ENCODE results near the gene SYP. TPM values are rescaled to one million over a fixed set of nuclear protein-coding genes. Genes with fewer than 3 reads are reported as not detected.
A peak's percentile ranks its signal among the peaks of the same experiment; 100 is the strongest.

Gene SYP
- 1.8 TPM for total RNA-seq (ENCODE audit: unreplicated experiment)
- long read RNA-seq, result 0 reads

GRCh38 chrX:49199906-49200771, at the start of gene SYP:
SYP (minus strand) TSS chrX:49200193; CDS start chrX:49200186, 7 bp downstream.
- TF ChIP-seq CTCF (IDR thresholded peaks at IDR 0.05; ENCODE audit: unreplicated experiment), result no peak
- Mint-ChIP-seq H3K4me1 (ENCODE audit: unreplicated experiment) (peaks cover 14% of the 10 kb centered on the region), H3K36me3 (ENCODE audit: low read depth, unreplicated experiment) (no peaks in the 10 kb centered on the region), H3K4me3 (ENCODE audit: unreplicated experiment) (peak within 1 kb of the TSS; percentile 11), H3K27me3 (ENCODE audit: unreplicated experiment) (peaks cover 6% of the 10 kb centered on the region), H3K9me3 (ENCODE audit: unreplicated experiment) (no peaks in the 10 kb centered on the region), H3K27ac (ENCODE audit: unreplicated experiment) (no peak within 1 kb of the TSS)
- DNase-seq (ENCODE audit: low spot score), result peak; percentile 88

GRCh38 chrX:49249616-49250015, 49.6 kb upstream of the SYP start:
- no peak overlapping the region for H3K4me3 Mint-ChIP-seq (ENCODE audit: unreplicated experiment)
- no peak for DNase-seq (ENCODE audit: low spot score)
- peaks cover 2% of the 10 kb centered on the region for H3K27me3 Mint-ChIP-seq (ENCODE audit: unreplicated experiment)
- H3K27ac Mint-ChIP-seq (ENCODE audit: unreplicated experiment), result no peak overlapping the region
- H3K9me3 Mint-ChIP-seq (ENCODE audit: unreplicated experiment), result no peaks in the 10 kb centered on the region
- no peaks in the 10 kb centered on the region for H3K4me1 Mint-ChIP-seq (ENCODE audit: unreplicated experiment)
- no peak for TF ChIP-seq CTCF (IDR thresholded peaks at IDR 0.05; ENCODE audit: unreplicated experiment)
- peaks cover 4% of the 10 kb centered on the region for H3K36me3 Mint-ChIP-seq (ENCODE audit: low read depth, unreplicated experiment)

- H3K9me3 Mint-ChIP-seq (ENCODE audit: unreplicated experiment), result no peaks in the 10 kb centered on the region
- H3K36me3 Mint-ChIP-seq (ENCODE audit: low read depth, unreplicated experiment), result peaks cover 6% of the 10 kb centered on the region
- TF ChIP-seq CTCF (IDR thresholded peaks at IDR 0.05; ENCODE audit: unreplicated experiment), result no peak
- DNase-seq (ENCODE audit: low spot score), result no peak
- H3K27ac Mint-ChIP-seq (ENCODE audit: unreplicated experiment), result no peak overlapping the region
- H3K4me3 Mint-ChIP-seq (ENCODE audit: unreplicated experiment), result no peak overlapping the region
- H3K4me1 Mint-ChIP-seq (ENCODE audit: unreplicated experiment), result no peaks in the 10 kb centered on the region
- H3K27me3 Mint-ChIP-seq (ENCODE audit: unreplicated experiment), result peaks cover 2% of the 10 kb centered on the region
Observed at GRCh38 chrX:49249071-49249470, 49.1 kb upstream of the SYP start.

- Mint-ChIP-seq H3K4me3 (ENCODE audit: unreplicated experiment) (no peak overlapping the region), H3K27me3 (ENCODE audit: unreplicated experiment) (peaks cover 2% of the 10 kb centered on the region), H3K9me3 (ENCODE audit: unreplicated experiment) (no peaks in the 10 kb centered on the region), H3K4me1 (ENCODE audit: unreplicated experiment) (no peaks in the 10 kb centered on the region), H3K36me3 (ENCODE audit: low read depth, unreplicated experiment) (peaks cover 12% of the 10 kb centered on the region), H3K27ac (ENCODE audit: unreplicated experiment) (no peak overlapping the region)
- TF ChIP-seq CTCF (IDR thresholded peaks at IDR 0.05; ENCODE audit: unreplicated experiment), result no peak
- DNase-seq (ENCODE audit: low spot score), result no peak
Observed at GRCh38 chrX:49247916-49248811, 48.2 kb upstream of the SYP start.

Measured in endothelial cell (in vitro differentiated cells).